CD4-positive, alpha-beta T cell treated with Interleukin-4 for 4 hours (primary cell): ENCODE measurements around the gene MAN1C1.

Source experiments
- DNase-seq: peaks from one replicate; pipeline ENCODE4 v3.0.0-alpha.2; 2020

MAN1C1 gene

DNA sequence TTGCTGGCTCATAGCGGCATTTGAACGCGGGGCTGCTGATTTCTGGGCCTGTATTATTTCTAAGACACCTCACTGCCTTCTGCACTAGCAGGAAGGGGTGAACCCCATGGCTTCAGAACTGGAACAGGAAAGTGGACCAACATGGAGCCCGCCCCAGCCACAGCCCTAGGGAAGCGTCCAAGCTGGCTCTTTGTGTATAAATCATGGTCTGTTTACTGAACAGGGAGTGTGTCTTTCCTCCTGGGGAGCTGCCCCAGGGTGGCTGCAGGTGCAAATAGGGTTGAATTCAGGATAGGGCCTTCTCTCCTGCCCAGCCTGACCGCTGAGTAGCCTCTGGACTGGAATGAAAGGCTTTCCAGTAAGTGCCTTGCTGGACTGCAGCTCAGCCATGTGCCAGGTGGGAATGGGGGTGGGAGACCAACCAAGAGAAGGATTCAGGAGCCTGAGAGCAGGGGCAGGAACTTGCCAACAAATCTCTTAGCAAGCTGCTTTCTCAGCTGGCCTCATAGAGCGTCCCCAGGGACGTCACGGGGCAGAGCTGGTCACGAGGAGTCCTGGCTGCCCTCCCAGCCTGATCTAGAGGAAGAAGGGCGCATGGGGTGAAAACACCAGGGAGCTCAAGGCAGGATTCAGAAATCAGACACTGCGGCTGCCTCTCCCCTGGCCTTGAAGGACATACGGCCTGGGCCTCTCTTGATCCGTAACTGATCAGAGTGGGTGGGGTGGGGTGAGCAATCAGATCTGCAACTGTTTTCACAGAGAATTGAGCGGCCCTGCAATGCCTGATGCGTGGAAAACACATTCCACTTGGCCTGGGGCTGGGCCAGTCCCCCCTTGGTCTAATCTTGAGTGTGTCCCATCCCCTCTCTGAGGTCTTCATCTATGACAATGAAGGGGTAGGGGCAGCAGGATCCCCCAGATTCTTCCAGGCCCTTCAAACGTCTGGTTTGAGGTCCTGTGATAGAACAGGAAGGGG, 126.9 kb downstream of the MAN1C1 start:
- no peak for DNase-seq

DNA sequence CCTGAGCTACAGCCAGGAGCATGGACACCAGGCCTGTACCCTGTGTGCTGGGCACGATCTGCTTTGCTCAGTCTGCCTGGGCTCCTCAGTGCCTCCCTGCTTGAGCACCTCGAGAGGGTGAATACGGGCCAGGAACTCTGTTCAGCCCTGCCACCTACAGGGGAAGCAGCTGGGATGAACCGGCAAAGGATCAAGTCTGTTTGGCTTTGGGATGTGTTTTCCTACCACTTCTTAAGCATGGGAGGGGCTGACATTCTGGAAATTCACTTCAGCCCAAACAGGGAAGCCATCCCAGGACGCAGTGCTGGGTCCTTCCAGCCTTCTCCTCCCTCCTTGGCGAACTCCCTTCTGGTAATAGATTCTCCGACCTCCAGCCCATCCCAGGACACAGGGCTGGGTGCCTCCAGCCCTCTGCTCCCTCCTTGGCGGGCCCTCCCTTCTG, 127.6 kb downstream of the MAN1C1 start:
- no peak for DNase-seq

GRCh38 chr1:25744636-25745425, 128.2 kb downstream of the MAN1C1 start:
- DNase-seq = no peak

DNA sequence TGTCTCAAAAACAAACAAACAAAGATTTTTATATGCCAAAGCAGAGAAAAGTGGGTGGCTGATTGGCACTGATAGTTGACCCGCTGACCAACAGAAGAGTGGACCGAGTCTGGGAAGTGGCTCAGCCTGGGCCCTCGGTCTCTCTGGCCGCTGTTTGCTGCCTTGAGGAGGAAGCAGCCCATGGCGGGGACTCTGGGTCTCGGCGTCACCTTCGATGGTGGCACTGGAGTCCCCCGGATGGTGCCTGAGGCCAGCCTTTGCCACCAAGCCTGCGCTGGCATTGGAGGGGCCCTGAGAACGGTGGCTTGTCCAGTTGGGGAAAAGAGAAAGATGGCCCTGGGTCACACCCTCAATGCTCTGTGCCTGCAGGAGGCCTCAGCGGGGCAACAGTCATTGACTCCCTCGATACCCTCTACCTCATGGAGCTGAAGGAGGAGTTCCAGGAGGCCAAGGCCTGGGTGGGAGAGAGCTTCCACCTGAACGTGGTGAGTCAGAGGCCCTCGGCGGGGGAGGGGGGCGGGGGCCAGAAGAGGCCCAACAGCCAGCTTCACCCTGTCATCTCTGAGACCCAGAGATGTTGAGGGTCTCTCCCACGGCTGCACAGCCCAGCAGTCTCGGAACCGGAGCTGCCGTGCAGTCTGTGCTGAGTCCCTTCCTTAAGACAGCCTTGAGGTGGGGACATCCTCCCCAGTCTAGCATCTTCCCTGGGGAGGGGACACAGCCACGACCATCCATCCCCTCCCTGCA, 129.9 kb downstream of the MAN1C1 start:
- DNase-seq = no peak

- DNase-seq = no peak
Observed at GRCh38 chr1:25747046-25747719, 130.6 kb downstream of the MAN1C1 start.

DNA sequence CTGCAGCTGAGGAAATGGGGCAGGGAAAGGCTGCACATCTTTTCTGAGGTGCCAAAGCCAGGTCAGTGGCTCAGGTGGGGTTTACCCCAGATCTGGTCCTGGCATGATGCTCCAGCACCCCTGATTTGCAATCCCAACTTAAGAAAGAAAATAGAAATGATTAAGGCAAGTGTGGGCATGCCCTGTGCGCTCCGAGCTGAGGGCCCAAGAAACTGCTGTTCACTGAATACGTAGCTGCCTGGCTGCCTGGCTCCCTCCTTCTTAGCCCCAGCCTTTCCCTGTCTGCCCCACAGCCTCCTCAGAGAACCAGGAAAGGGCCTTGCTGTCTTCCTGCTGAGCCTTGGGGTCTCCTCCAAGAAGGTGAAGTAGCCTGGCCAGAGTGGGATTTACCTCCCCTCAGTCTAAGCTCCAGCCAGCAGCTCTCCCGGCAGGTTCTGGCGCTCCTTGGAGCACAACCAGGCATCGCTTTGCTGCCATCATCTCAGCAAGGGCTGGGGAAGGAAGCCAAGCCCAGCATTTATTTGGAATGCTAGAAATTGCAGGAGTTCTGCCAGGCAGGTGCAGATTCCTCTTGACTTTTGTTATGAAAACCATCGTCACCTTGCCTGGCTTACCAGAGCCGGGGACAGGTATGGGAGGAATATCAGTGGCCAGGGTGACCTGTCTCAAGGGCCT, 132.1 kb downstream of the MAN1C1 start:
- DNase-seq = no peak

DNA sequence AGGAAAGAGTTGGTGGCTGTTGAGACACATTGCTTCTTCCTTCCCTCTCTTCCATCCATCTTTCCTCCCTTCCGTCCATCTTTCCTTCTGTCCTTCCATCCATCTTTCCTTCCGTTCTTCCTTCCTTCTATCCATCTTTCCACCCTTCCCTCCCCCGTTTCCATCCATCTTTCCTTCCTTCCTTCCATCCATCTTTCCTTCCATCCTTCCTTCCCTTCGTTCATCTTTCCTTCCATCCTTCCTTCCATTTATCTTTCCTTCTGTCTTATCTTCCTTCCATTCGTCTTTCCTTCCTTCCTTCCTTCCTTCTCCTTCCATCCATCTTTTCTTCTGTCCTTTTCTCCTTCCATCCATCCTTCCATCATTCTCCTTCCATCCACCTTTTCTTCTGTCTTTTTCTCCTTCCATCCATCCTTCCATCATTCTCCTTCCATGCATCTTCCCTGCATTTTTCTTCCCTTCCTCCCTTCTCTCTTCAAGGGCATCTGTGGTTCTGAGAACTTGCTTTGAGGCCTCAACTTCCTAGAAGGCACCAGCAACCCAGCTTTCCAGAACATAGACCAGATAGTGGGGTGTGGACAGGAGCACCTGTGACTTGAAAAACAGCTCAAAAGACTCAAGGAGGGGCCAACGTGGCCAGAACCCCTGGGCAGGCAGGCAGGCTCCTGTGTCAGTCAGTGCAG, 134.5 kb downstream of the MAN1C1 start:
- no peak for DNase-seq

DNA sequence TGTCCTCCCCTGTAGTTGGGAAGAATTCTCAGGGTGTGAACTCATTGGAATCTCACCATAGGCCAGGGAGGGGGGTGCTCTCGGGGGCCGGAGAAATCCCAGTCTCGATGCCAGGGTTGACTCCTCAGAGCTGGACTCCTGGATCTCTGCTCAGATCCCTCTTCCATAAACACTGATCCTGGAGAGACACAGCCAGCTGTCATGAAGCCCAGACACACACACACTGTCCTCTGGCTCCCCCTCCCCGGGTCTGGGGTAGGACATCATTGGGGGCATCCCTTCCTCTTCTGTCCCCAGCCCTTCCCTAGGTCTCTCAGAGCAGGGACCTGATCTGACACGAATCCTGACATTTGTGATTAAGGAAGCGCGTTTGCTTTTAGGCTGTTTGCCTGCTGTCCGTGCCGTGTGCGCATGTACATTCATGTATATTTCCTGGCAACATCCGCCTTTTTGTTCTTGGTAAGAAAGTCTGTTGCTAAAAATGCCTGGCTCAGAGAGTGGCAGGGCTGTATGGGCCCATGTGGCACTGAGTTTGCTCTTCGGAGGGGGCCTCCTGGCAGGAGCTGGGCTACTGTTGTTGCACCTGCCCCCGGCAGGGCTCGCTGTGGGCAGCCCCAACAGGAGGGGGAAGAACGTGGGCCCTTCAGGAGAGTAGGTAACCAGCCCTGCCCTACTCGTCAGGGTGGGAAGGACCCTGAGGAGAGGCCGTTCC, 138.0 kb downstream of the MAN1C1 start:
- no peak for DNase-seq

GRCh38 chr1:25755475-25756125, 139.0 kb downstream of the MAN1C1 start:
- no peak for DNase-seq

DNA sequence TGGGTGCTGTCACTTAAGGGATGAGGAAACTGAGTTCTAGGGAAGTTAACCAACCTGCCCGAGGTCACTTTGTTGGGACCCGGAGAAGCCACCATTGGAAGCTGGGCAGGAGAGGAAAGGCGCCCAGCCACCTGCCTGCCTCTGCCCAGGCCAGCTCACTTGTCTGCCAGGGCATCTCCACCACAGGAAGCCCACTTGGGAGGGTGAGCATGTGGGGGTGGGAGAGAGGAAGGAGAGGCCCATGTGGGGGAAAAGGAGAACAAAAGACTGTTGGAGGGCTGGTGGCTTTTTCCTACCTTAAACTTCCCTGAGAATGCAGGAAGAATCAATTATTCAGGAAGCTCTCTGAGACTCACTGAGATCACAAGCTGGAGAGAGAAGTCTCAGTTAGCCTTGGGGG, 139.6 kb downstream of the MAN1C1 start:
- DNase-seq = no peak

GRCh38 chr1:25757151-25757845, 140.7 kb downstream of the MAN1C1 start:
- DNase-seq = no peak

DNA sequence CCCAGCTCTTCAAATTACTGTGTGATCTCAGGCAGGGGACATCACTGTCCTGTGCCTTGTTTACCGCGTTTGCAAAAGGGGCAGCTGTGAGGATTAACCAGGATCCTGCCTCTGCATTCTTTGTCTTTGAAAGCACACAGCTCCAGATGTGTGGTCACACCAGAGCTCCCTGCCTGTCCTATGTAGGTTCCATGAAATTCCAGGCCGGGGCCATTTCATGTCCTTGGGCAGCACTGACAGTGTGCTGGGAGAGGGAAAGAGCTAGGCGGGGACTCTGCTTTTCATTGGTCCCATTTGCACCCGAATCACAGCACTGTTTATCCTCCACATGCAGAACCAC, 141.2 kb downstream of the MAN1C1 start:
- no peak for DNase-seq

- DNase-seq = no peak
Observed at GRCh38 chr1:25758466-25759070, 142.0 kb downstream of the MAN1C1 start.

- DNase-seq = no peak
Observed at GRCh38 chr1:25760122-25760719, 143.6 kb downstream of the MAN1C1 start.

DNA sequence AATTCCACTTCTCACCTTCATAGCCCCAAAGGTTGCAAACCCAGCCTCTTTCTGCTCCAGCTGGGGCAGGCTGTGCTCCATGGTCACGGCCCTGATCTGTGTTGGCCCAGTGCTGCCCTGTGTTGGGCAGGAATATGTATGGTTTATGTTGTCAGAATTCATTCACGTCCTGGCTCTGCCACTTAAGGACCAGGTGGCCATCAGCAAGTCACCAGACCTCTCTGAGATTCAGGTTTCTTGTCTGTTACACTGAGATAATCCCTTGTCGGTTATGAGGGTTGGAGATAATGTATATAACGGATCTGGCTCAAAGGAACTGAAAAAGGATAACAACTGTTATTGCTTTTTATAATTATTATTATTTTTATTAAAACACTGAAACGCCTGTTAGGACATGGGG, 144.3 kb downstream of the MAN1C1 start:
- no peak for DNase-seq

- no peak for DNase-seq
Observed at GRCh38 chr1:25763493-25763892, 146.9 kb downstream of the MAN1C1 start.

DNA sequence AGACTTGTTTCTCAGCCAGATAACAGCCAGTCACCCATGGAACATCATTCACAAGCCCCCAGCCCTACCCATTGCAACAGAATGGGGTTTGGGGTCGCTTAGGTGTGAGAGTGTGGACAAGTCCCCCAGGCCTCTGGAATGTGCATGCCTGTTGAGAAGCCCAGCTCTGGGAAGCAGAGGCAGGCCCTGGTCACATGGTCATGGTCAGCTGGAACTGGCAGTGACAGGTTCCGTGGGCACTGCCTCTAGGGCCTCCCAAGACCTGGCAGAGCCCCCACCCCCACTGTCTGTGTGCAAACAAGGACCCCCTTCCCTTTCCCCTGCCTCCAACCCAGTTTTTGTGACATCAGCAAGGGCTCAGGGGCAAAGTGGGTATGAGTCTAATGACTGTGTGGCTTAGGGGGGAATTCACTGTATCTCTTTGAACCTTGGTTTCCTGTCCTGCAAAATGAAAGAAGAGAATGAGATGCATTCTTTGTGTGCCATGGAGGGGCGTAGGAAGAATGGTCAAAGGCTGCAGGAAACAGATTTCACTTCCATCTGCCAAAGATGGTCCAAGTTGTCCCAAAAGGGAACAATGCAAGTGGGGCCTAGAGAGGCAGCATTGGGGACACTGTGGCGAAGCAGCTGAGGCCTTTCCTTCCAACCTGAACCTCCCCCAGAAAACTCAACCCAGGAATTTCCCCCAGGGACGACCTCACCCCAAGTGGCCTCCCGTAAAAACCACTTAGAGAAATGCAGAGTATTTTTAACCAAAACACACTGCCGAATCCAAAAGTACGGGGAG, 148.7 kb downstream of the MAN1C1 start:
- DNase-seq = no peak
